Measurements from ENCODE around the gene PLPP3. TPM values are rescaled to one million over a fixed set of nuclear protein-coding genes. Genes with fewer than 3 reads are reported as not detected.

The PLPP3 gene
- total and polyA plus RNA-seq, 12 donors = 11.7 to 156 (median 96.1) TPM

DNA sequence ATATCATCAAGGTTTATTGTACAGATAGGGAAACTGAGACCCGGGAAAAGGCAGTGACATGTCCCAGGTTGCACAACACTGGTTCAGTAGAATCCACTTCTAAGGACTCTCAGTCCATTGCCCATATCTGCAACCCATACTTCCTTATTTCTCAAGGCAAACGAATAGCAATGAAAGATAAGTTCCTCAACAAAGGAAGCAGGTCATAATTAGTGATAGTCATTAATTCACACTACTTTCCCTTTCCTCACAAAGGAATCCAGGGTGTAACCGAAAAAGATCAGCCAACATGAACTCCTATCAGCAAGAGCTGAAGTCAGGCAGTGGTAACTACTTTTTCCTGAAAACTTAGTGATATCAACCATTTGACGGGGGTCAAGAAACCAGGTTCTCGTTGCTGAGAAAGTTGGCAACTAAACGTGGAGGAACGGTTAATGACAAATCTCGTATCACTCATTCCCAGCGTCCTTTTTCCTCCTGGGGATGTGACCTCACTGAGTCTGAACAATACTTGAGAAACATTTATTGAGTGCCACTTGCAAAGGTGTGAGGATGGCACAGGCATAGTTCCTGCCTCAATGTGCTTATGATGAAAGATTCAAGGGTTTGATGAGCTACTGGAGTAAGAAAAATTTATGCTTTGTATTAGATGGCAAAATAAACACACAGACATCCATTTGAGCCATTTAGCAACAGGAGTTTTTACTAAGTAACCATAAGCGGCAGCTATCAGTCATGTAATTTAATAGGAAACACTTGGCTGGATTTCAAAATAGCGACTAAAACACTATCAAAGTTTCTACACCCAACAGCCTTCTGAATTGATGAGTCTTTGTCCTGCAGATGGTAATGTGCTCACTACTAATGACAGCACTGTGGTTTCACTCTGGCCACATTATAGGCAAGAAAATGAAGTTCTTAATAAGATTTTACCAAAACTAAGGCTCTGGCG lies 82.3 kb downstream of the PLPP3 start:
- intact Hi-C loops (cut with DNase I) = no loop called here
- no peak overlapping the region for H3K4me3 ChIP-seq
- peak overlapping the region in 1 of 5 donors; percentile 37 for H3K27ac ChIP-seq
- no peaks in the 10 kb centered on the region for H3K9me3 ChIP-seq (replicated peaks in 1 of 3)
- TF ChIP-seq CTCF (IDR thresholded peaks at IDR 0.05) (no peak), POLR2A (IDR thresholded peaks at IDR 0.05) (no peak)
- H3K36me3 ChIP-seq (replicated peaks in 1 of 2) = peaks cover 0 to 11% of the 10 kb centered on the region in 2 donors
- WGBS, 4 donors = 72 to 75% (median 75%) methylated on average over 12 of the region's 12 CpGs
- DNase-seq = no peak
- no peaks in the 10 kb centered on the region for H3K27me3 ChIP-seq
- H3K4me1 ChIP-seq (replicated peaks in 1 of 2) = peaks cover 3 to 16% of the 10 kb centered on the region in 2 donors

GRCh38 chr1:56496158-56496557 lies 83.2 kb downstream of the PLPP3 start:
- WGBS, 4 donors = 36 to 55% (median 49%) methylated on average over 2 of the region's 2 CpGs
- Histone ChIP-seq H3K36me3 (replicated peaks in 1 of 2) (peaks cover 0 to 11% of the 10 kb centered on the region in 2 donors), H3K9me3 (replicated peaks in 1 of 3) (no peaks in the 10 kb centered on the region), H3K27me3 (no peaks in the 10 kb centered on the region), H3K27ac (peak overlapping the region in 2 of 5 donors; percentile 10 to 49), H3K4me3 (no peak overlapping the region), H3K4me1 (replicated peaks in 1 of 2) (peaks cover 12 to 16% of the 10 kb centered on the region in 2 donors)
- intact Hi-C loops (cut with DNase I) = no loop called here
- TF ChIP-seq CTCF (IDR thresholded peaks at IDR 0.05) = no peak
- TF ChIP-seq POLR2A (IDR thresholded peaks at IDR 0.05) = no peak
- no peak for DNase-seq

DNA sequence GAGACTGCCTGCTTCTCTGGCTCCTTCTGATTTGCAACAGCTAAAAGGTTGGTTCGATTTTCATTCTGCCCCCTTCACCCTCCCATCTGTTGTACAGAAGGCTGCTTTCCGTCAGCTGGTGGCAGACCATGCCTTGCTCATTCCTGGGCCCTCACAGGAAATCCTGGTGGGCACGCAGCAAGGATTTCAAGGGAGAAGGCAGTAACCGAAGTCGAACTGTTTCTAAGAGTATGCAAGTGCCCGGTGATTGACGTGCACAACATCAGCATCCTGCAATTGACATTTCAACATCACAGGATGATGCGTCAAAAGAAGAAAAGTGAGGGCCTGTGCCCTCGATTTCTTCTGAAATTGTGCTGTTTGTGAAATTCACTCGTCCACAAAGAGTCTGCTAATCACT lies 83.8 kb downstream of the PLPP3 start:
- H3K27me3 ChIP-seq = no peaks in the 10 kb centered on the region
- H3K27ac ChIP-seq = peak overlapping the region in 2 of 5 donors; percentile 10 to 49
- peaks cover 0 to 11% of the 10 kb centered on the region in 2 donors for H3K36me3 ChIP-seq (replicated peaks in 1 of 2)
- H3K4me1 ChIP-seq (replicated peaks in 1 of 2) = peaks cover 15 to 22% of the 10 kb centered on the region in 2 donors
- no peaks in the 10 kb centered on the region for H3K9me3 ChIP-seq (replicated peaks in 1 of 3)
- DNase-seq = no peak
- intact Hi-C loops (cut with DNase I) = no loop called here
- WGBS, 4 donors = 74 to 88% (median 87%) methylated on average over 10 of the region's 10 CpGs
- no peak overlapping the region for H3K4me3 ChIP-seq
- no peak for TF ChIP-seq POLR2A (IDR thresholded peaks at IDR 0.05)
- TF ChIP-seq CTCF (IDR thresholded peaks at IDR 0.05) = no peak

- no peak overlapping the region for H3K27ac ChIP-seq
- H3K4me3 ChIP-seq = no peak overlapping the region
- DNase-seq = no peak
- H3K36me3 ChIP-seq (replicated peaks in 1 of 2) = peaks cover 0 to 11% of the 10 kb centered on the region in 2 donors
- H3K9me3 ChIP-seq (replicated peaks in 1 of 3) = no peaks in the 10 kb centered on the region
- intact Hi-C loops (cut with DNase I) = no loop called here
- peaks cover 15 to 22% of the 10 kb centered on the region in 2 donors for H3K4me1 ChIP-seq (replicated peaks in 1 of 2)
- TF ChIP-seq POLR2A (IDR thresholded peaks at IDR 0.05) (no peak), CTCF (IDR thresholded peaks at IDR 0.05) (no peak)
- 88 to 95% (median 91%) methylated on average over 5 of the region's 5 CpGs for WGBS, 4 donors
- no peaks in the 10 kb centered on the region for H3K27me3 ChIP-seq
Measured at GRCh38 chr1:56494306-56494705, 85.1 kb downstream of the PLPP3 start.

All from adrenal gland (tissue), 12 donors.